Astrocyte of the cerebellum (primary cell): Measurements from ENCODE around the gene CD276.

Experiments used
- DNase-seq: peaks from one replicate; pipeline ENCODE4 v3.0.0-alpha.2; 2011; ENCODE audit warnings: low read depth
- H3K4me3 ChIP-seq: 2 replicates; pipeline ENCODE4 v1.5.1; 2011; ENCODE audit warnings: mild to moderate bottlenecking, low read depth, low read length, moderate library complexity
- CTCF ChIP-seq: IDR thresholded peaks from 2 replicates; pipeline ENCODE4 v1.5.1; 2012; ENCODE audit warnings: low read length, low read depth, moderate library complexity, mild to moderate bottlenecking; ENCODE audit errors: missing control alignments
- in situ Hi-C: cut with HindIII; loops from 2 replicates; pipeline ENCODE4 v1.10.0; 2017; ENCODE audit warnings: low sequenced_read_pairs

CD276 gene

GRCh38 chr15:73741321-73741836 lies 57.2 kb downstream of the CD276 start:
- no peak for DNase-seq
- no peak for TF ChIP-seq CTCF
- no peak overlapping the region for H3K4me3 ChIP-seq
- in situ Hi-C loops: no loop called here

- no peak for DNase-seq
- in situ Hi-C loops: no loop called here
- no peak for TF ChIP-seq CTCF
- no peak overlapping the region for H3K4me3 ChIP-seq
These were observed 60.1 kb downstream of the CD276 start for GRCh38 chr15:73744293-73744692.

DNA sequence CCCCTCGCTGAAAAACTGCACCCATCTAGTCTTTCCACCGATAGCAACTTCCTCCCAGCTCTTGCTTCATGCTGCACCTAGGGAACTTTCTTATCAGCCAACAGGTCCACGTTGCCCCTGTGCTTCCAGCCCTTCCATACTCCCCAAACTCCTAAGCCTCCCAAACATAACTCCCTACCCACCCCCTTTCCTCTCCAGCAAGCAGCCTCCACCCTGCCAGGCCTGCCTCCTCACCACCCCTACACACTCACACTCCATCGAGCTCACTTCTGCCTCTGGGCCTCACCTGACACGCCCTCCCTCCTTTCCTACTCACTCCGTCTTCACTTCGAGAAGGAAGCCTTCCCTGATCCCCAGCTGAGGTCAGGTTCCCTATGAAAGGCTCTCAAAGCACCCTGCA lies 60.9 kb downstream of the CD276 start:
- in situ Hi-C loops: no loop called here
- H3K4me3 ChIP-seq: no peak overlapping the region
- TF ChIP-seq CTCF: no peak
- no peak for DNase-seq

GRCh38 chr15:73746261-73746660 lies 62.1 kb downstream of the CD276 start:
- no peak for TF ChIP-seq CTCF
- no peak for DNase-seq
- in situ Hi-C loops: no loop called here
- no peak overlapping the region for H3K4me3 ChIP-seq

- H3K4me3 ChIP-seq: no peak overlapping the region
- no peak for DNase-seq
- TF ChIP-seq CTCF: no peak
- in situ Hi-C loops: no loop called here
These were observed 62.7 kb downstream of the CD276 start for GRCh38 chr15:73746883-73747282.

- in situ Hi-C loops: no loop called here
- DNase-seq: no peak
- TF ChIP-seq CTCF: no peak
- H3K4me3 ChIP-seq: no peak overlapping the region
These were observed 63.8 kb downstream of the CD276 start for GRCh38 chr15:73747847-73748590.

GRCh38 chr15:73748730-73749129 lies 64.5 kb downstream of the CD276 start:
- no peak for TF ChIP-seq CTCF
- in situ Hi-C loops: no loop called here
- H3K4me3 ChIP-seq: no peak overlapping the region
- DNase-seq: no peak
